GM12892 (cell line): ENCODE results near the gene TP73.

Experiments
- POLR2A ChIP-seq: IDR thresholded peaks from 2 replicates; pipeline ENCODE4 v1.6.1; 2011; ENCODE audit warnings: low read depth, low read length, control low read depth
- POLR2AphosphoS5 ChIP-seq: IDR thresholded peaks from 2 replicates; pipeline ENCODE4 v1.6.1; 2011; ENCODE audit warnings: low read depth, low read length, control low read depth
- TAF1 ChIP-seq: IDR thresholded peaks from 2 replicates; pipeline ENCODE4 v1.6.1; 2011; ENCODE audit warnings: low read depth, mild to moderate bottlenecking, control low read depth, low read length, borderline replicate concordance

GRCh38 chr1:3640121-3640837 lies 12.0 kb upstream of the TP73 start:
- TF ChIP-seq POLR2AphosphoS5 = no peak
- no peak for TF ChIP-seq POLR2A
- TF ChIP-seq TAF1 = no peak
